ENCODE data around the gene TTLL12.

Gene TTLL12

DNA sequence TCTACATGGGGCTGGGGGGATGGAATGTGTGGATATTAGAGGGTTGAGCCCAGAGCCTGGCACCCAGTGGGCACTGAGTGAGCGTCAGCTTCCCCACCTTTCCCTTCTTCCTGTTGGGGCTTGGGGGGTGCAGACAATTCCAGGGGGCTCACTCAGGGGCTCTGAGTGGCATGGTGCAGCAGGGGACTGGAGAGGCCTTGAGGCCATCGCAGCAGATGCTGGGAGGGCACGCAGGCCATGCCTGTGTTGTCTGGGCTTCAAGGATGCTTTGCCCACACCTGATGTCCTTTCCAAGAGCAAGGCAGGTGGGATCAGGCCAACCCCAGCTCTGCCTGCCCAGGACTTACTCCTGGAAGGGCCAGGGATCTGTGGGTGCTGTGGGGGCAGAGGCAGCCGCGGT is 11.2 kb upstream of the TTLL12 start:
- no peak for DNase-seq

DNA sequence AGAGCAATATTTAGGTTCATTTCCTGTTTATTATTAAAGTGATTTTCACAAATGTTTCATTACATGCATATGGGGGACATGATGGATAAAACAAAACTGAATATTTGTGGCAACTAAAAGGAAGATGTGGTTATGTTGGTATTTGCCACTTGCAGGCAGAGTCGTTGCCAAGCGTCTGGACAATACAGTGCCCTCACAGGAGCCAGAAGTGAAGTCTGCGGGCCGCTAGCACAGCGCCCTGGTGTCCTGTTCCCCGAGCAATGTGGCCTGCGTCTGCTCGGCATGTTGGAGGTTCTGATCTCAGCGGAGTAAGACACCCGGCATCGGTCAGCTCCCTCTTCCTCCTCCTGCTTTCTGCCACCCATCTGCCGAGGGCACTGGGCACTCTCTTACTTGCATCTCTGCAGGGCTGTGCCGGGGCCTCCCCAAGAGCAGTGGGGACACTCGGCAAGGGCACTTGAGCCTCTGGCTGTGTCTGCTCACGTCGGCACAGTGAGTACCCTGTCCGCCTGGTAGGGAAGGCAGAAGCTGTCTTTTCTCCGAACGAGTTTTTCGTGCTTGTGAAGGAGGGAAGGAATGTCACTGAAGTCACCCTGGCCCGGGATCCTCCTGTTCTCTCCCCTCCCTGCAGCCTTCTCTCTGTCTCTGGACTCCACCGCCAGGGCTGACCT is 10.5 kb upstream of the TTLL12 start:
- DNase-seq: no peak

DNA sequence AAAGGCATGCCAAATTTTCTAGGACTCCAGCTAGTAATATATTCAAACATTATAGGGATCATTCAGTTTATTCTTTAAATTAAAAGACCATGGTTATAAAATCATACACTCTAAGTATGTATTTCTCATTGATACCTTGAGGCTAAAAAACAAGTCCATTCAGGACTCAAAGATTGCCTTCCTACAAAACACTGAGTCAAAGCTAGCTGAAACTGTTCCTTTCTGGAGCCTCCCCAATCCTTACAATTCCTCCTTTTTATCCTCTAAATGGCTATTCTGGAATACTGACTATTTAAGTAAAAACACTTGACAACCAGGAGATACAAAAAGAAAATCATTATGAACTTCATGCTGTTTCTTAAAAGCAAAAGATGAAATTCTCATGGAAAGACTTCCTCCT is 4.9 kb upstream of the TTLL12 start:
- DNase-seq: no peak

DNA sequence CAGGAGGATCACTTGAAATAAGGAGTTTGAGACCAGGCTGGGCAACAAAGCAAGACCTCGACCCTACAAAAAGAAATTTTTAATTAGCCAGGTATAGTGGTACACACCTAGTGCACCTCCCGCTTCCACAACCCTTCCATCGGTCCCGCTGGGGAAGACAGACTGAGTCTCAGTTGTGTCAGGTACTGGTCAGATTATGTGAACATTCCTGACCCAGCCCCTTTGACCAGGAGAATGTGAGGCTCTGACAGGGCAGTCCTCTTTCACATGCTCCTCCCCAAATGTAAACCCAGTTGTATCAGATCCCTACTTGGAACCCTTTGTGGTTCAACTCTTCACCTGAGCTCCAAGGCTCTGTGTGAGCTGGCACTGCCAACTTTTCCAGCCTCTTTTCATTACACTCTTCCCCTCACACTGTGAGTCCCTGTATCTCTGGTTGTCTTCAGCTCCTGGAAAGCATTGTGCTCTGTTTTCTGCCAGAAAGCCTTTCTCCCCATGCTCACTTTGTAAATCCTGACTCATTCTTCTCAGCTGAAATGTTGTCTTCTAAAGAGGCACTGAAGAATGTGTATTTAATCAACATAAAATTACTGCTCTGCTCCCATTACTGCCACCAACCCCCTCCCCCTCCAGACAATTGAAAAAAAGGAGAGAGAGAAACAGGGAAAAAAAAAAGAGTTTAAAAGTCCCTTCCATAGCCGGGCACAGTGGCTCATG is 2.1 kb upstream of the TTLL12 start:
- no peak for DNase-seq

DNA sequence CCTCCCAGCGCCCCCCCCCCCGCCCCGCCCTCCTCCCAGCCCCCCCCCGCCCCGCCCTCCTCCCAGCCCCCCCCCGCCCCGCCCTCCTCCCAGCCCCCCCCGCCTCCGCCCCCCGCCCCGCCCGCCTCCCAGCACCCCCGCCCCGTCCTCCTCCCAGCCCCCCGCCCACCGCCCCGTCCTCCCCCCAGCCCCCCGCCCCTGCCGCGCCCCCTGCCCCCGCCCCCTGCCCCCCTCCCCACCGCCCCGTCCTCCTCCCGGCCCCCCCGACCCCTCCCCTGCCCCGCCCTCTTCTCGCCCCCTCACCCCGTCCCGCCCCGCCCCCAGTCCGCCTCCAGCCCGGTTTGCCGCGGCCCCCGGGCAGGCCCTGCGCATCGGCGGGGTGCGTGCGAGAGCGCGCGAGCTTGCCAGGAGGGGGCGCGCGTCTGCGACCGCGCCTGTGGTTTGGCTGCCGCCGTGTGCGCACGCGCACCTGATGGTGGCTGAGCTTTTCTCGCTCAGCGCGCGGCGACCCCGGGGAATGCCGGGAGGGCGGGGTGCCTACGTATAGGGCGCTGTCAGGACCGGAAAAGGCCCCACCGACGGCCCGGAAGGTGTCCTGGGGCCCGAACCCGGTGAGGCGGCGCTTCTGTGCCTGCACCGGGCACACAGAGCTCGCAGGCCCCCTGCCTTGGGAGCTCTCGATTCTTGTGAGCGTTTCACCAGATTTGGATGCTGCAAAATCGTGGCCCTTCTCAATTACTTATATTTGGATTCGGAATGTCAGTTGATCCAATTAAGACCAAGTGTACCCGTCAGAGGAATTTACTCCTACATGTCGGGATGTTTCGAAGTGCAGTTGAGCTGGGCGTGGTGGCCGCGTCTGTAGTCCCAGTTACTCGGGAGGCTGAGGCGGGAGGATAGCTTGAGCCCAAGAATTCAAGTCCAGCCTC is 501 bp upstream of the TTLL12 start:
- peak; percentile 94 for DNase-seq

DNA sequence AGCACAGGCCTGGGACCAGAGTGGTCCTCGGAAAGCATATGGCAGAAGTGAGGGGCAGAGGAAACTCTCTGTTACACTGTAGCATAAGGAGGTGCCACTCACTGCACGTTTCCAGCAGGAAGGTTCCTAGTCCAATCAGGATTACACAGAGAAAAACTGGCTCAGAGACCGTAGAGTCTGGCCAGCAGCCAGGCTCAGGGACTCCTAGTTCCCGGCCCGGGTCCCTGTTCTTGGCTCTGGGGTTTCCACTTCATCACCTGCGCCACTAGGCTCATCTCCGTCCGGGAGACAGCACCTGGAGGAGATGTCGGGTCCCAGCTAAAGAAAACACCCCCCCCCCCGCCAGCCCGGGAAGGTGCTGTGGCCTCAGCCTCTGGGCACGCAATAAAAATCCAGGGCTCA is 1.1 kb downstream of the TTLL12 start:
- no peak for DNase-seq

DNA sequence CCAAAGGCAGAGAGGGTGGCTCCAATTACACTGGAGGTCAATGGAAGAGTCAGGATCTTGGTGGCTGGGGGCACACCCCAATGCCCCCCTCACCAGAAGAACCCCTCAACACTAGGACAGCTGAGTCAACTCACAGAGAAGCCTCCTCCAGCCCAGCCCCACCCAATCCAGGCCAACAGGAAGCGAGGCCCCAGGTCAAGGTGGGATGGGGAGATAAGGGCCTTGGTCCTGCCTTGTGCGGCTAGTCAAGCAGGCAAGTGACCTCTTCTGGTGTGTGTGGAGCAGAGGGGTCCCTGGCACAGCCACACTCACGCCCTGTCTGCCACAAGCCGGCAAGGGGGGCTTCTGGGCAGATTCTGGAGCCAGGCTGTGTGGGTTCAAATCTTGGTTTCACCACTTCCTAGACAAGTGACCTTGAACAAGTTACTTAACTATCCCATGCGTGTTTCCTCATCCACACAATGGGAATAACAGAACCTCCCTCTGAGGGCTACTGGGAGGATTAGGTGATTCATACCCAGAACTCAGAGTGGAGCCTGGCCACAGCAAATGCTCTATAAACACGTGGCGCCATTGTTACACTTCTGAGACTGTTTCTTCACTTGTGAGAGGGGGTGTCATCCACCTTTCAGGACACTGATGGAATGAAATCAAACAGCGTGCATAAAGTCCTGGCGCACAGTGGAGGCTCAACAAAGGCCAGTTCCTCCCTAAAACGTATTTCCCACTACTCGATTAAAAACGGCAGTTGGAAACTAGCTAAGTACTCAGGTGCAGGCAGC is 3.2 kb downstream of the TTLL12 start:
- DNase-seq: no peak

DNA sequence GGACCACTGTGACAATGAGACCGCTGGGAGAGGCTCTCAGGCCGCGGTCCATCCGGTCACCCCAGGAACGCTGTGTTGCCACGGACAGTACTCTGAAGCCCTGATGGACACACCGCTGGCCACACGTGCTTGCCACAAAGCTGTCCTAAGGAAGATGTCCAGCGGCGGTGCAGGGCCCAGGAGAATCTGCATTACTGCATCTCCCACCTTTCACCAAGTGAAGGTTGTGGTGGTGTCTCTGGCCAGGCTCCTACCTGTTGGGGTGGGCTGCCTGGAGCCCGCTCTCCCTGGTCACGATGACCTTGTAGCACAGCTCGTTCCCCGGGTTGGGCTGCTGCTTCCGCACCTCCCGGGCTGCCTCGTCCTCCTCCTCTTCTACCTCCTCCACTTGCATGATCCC is 4.2 kb downstream of the TTLL12 start:
- no peak for DNase-seq

DNA sequence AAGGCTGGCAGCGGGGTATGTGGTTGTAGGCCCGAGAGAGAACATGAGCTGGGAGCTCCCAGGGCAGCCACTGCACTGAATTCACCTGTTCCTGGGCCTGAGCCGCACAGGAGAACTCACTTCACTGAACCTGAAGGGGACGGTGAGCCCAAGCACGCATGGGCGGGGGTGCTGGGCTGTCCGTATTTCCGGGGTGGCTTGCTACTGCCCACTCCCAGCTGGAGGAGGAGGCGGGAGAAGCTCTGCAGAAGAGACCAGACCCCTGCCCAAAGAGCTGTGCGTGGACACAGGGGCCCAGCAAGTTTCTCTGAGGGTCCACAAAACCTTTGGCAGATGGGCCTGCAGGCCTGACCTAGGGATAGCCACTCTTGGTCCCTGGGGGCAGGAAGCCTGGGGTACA is 4.8 kb downstream of the TTLL12 start:
- no peak for DNase-seq

DNA sequence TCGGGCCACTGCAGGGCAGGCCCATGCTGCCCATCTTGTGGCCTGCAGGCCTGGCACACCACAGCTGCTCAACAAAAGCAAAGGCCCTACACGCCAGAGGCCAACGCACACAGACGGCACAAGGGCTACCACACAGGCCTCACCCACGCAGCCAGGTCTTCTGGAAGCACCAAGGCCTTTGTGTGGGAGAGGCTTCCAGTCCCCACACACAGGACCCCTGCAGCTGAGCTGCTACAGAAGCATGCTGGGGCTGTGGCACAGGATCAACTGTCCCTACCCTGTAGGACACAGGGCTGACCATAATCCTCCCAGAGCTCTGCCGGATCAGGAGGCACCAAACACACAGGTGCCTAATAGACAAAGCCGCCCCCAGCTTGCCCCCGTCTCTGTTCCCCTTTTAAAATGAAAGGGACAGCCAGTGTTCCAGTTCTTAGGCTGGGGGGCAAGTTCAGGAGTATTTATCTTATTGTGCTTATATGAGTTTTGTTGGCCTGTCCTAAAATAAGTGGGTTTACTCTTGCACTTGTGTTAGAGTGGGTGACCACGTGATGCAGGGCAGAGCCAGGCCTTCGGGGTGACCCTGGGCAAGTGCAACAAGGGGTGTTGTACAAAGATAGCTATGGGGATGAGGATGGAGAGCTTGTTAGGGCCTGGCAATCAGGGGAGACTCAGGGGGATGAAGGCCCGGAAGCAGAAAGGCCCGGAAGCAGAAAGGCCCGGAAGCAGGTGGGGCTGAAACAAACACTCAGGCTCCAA is 5.4 kb downstream of the TTLL12 start:
- no peak for DNase-seq

DNA sequence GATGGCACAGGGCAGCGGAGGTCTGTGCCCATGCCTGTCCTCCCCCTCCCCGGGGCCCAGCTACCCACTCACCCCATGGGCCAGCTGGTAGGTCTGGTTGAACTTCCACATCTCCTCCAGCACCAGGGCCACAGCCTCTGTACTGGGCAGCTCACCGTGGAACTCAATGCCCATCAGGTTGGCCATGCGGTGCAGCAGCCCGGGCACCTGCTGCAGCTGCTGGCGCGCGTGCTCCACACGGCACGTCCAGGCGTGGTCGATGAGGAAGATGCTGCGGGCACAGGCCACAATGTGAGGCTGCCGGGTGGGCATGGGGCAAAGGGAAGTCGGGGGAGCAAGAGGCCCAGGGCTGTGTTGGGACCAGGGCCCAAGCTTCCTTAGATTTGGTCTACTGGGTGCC is 6.3 kb downstream of the TTLL12 start:
- DNase-seq: no peak

DNA sequence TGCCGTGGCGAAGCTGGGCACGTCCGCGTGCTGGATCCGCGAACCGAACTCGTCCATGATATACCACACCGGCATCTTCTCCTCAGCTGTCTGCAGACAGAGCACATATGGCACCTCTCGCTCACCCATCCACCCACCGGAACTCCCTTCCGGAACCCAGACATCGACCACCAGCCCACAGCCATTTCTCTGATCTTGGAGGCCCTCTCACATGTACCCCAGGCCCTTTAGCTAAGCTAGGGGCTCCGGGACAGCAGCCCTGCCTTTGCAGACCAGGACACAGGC is 7.1 kb downstream of the TTLL12 start:
- DNase-seq: no peak

DNA sequence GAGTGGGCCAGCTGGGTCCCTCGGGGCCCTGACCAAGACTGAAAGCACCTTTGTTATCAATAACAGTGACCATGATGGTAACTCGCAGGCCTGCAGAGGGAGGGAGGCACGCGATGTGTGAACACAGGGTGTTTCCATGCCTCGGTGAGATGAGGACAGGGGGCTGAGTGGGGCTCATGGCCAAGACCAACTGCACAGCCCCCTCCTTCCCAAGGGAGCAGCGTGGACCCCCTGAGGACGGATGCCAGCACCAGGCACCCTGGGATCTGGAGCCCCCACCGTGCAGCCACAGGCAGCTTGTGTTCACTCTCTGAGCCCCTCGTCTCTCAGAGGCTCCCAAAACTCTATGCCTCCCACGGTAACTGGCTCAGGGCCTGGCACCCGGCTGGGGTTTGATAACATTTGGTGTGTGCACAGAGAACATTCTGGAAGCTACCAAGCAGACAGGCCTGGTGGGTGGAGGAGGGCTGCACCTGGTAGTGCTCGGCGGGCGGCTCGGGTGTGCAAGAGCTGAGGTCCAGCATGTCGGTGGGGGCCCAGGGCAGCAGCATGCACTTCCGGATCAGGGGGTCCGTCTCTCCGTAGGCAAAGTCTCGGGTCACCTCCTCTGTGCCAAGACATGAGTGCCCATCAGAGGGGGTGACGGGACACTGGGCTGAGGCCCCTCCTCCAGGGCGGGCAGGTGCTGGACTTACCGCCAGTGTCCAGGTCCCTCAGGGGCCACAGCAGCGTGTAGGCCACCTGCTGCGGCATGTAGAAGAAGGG is 7.6 kb downstream of the TTLL12 start:
- no peak for DNase-seq

DNA sequence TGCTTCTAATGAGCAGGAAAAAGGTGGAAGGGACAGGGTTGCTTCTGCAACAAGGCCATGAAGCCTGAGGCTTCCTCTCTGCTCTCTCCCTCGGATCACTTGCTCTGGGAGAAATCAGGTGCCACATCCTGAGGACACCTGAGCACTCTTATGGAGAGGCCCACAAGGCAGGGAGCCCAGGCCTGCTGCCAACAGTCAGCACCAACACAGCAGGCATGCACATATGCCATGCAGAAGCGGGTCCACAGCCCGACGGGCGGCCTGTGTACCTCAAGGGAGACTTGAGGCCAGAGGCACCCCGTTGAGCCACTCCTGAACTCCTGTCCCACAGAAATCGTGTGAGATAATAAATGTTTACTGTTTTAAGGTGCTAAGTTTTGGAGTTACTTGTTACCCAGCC is 9.5 kb downstream of the TTLL12 start:
- DNase-seq: no peak

DNA sequence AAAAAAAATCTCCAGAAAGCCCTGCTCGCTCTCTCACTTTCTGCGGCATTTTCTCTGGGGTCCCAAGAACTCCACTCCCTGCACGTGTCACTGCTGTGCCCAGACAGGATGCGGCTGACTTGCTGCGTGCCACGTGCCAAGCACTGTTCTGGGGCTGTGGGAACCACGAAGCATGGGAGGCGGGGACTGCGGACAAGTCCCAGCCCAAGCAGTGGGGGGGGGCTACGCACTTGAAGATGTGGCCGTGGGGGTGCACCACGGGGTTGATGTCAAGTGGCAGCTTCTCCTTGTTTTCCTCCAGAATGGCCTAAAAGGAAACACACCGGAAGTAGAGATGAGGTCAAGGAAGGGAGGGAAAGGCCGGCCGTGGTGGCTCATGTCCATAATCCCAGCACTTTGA is 10.8 kb downstream of the TTLL12 start:
- no peak for DNase-seq

DNA sequence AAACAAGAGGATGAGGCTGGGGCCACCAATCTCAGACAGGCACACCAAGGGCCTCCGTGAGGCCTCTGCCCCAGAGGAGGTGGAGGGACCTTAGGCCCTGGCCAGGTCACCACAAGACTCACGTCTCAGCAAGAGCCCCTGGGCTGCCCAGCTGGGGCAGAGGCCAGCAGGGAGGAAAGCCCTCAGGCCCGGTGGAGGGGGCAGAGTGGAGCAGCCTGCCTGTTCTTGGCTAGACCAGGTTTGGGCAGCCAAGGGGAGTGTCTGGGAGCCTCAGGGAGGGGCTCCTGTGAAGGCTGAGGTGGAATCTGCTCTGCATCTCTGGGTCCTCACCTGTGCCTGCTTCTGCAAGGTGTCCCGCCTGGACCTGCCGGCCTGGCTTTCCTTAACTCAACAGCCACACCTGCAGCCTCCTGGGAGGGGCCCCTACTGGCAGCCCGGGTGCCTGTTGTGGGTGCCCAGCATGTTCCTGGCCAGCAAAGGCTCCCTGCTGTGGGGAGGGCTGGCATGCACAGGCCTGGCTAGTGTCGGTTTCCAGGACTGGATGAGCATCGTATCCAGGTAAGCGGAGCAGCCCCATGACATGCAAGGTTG is 11.9 kb downstream of the TTLL12 start:
- DNase-seq: no peak

DNA sequence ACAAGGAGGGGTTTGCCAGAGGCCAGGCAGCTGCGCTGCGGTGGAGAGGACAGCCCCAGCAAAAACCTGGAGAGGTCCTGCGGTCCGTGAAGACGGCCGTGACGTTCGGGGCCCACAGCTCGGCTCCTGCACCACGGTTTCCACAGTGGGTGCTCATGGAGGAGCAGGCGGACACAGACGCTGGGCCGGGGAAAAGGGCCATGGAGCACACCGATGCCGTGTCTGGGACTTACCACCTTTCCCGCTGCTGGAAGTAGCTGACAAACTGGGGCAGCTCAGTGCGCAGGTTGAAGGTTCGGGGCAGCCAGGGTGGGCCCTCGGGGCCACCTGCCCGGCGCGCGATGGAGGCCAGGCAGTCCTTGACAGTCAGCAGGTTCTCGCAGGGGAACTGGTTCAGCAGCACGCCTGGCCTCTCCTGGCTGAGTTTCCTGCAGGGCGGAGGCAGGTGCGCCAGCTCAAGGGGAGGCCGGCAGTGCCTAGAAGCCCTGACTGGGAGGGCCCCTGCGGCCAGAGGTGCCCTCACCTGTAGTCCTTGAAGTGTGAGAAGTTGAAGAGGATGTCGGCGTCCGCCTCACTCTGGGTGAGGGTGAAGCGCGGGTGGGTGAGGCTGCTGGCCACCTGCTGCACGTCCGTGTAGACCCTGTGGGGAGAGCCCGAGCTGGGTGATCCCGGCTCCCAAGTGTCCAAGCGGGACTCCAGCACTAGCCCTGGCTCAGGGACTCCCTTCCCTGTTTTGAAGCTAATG is 12.8 kb downstream of the TTLL12 start:
- DNase-seq: no peak

DNA sequence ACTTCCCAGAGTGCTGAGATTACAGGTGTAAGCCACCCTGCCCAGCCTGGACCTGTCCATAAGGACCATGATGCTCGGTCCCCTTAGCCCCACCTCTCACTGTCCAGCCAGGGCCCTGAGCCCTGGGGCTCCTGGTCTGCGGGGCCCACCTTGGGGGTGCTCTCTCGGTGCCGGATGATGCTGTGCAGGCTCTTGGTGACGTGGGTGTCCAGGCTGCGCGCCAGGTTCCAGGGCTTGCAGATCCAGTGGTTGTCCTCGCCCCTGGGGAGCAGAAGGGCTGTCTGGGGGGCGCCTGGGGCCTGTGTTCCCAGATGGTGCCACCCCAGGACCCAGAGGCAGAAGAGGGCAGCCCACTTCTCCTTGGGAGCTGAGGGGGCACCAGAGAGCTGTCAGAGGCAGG is 13.4 kb downstream of the TTLL12 start:
- DNase-seq: no peak

DNA sequence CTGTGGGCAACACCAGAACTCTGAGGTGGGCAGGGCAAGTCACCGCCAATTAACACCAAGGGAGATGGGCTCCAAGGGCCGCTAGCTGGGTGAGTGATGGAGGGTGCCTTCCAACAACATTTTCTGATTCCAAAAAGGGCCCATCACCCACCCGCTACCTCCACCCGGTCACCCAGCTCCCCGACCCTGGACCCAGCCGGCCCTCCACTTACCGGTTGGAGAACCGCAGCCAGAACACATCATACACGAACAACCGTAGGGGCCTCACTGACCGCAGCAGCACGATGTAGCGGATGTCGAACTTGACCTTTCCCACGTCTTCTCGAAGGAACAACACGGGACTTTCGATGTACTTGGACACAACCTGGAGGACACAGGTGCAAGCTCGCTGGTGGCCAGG is 14.7 kb downstream of the TTLL12 start:
- DNase-seq: no peak

DNA sequence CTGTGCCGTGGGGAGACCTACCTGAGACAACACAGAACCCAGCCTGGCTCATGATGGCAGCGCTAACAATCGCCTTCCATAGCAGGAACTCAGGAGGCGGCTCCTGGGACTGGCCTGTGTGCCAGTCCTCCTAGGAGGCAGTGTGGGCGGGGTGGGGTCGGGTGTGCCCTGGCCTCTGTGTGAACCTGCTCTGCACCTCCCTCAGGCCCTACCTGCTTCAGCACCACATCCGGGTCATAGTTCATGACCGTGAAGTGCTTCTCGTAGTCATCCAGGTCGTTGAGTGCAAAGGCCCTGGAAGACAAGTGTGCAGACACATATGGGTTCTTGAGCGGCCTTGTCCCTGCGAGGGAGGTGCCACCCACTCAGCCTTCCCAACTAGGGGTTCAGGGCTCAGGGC is 15.3 kb downstream of the TTLL12 start:
- no peak for DNase-seq
